BJ (cell line): ENCODE measurements around the gene TTI1. TPM values are rescaled to one million over a fixed set of nuclear protein-coding genes. Genes with fewer than 3 reads are reported as not detected.

Source experiments
- CTCF ChIA-PET: fragments of 350-600 bp; formaldehyde crosslinking; extraction: SDS; loops from one replicate; lab custom pipeline; 2021; ENCODE audit warnings: antibody characterized with exemption, inconsistent platforms; lab: Yijun Ruan, JAX
- POLR2A ChIA-PET: fragments of 300-600 bp; sonication (Branson Sonifier 250); formaldehyde crosslinking; extraction: SDS; loops from one replicate; lab custom pipeline; 2021; ENCODE audit warnings: antibody characterized with exemption; lab: Charles Lee
- DNase-seq: peaks from one replicate; pipeline ENCODE4 v3.0.0-alpha.2; 2011; ENCODE audit warnings: low read depth
- H3K27me3 ChIP-seq: 2 replicates; pipeline ENCODE4 v1.6.0; 2011; ENCODE audit warnings: low read length; ENCODE audit not compliant: control insufficient read depth, insufficient read depth
- H3K36me3 ChIP-seq: 2 replicates; pipeline ENCODE4 v1.5.1; 2011; ENCODE audit warnings: low read length; ENCODE audit not compliant: control insufficient read depth, insufficient read depth
- H3K4me3 ChIP-seq: 2 replicates; pipeline ENCODE4 v1.5.1; 2011; ENCODE audit warnings: low read depth, mild to moderate bottlenecking, control low read depth, low read length
- polyA plus RNA-seq: library from polyadenylated mRNA; depleted of rRNA; stranded (reverse); fragments of >200 nt; gene quantifications from 2 replicates; pipeline ENCODE4 v1.2.3, GENCODE V29; 2011
- TF ChIP-seq, protein P1 (sequence below): IDR thresholded peaks from 2 replicates; pipeline ENCODE4 v1.5.1; 2011; ENCODE audit warnings: low read depth, mild to moderate bottlenecking, control low read depth, inconsistent platforms, low read length, moderate library complexity; ENCODE audit not compliant: insufficient read depth

TTI1 gene
- polyA plus RNA-seq, 1 experiment: 12.7 TPM

- CTCF ChIA-PET: interaction anchor here (0.6 to 0.9 kb wide), 2 partner anchors 223 to 438 kb away, joined by 3 to 4 read pairs; no protein-coding TSS in a partner anchor
- Histone ChIP-seq H3K36me3 (peaks cover 10% of the 10 kb centered on the region), H3K27me3 (no peaks in the 10 kb centered on the region), H3K4me3 (no peak overlapping the region)
- DNase-seq: no peak
- TF ChIP-seq, protein P1, sequence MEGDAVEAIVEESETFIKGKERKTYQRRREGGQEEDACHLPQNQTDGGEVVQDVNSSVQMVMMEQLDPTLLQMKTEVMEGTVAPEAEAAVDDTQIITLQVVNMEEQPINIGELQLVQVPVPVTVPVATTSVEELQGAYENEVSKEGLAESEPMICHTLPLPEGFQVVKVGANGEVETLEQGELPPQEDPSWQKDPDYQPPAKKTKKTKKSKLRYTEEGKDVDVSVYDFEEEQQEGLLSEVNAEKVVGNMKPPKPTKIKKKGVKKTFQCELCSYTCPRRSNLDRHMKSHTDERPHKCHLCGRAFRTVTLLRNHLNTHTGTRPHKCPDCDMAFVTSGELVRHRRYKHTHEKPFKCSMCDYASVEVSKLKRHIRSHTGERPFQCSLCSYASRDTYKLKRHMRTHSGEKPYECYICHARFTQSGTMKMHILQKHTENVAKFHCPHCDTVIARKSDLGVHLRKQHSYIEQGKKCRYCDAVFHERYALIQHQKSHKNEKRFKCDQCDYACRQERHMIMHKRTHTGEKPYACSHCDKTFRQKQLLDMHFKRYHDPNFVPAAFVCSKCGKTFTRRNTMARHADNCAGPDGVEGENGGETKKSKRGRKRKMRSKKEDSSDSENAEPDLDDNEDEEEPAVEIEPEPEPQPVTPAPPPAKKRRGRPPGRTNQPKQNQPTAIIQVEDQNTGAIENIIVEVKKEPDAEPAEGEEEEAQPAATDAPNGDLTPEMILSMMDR: no peak
- POLR2A ChIA-PET: no interaction called here
Measured at GRCh38 chr20:38001981-38002380, 31.3 kb downstream of the TTI1 start.

DNA sequence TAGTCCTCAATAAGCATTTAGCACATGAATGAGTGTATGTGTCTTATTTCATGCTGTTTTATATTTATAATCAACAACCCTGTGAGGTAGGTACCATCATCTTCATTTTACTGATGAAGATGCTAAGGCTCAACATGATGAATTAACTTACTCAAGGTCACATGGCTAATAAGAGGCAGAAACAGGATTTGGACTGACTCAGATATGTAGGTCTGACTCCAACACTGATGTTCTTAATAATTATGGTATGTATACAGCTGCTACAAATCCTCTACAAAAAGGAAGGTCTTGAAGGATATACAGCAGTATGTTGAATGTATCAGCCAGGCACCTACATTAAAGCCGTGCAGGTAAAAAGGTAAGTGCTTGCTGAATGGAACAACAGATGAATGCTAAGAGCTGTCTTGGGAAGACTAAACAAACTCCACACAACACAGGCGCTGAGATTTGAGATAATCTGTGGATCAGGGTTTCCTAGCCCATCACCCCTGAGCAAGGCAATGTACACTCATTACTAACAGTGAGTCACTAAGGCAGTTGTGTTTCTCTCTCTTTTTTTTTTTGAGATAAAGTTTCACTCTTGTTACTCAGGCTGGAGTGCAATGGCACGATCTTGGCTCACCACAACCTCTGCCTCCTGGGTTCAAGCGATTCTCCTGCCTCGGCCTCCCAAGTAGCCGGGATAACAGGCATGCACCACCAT is 31.9 kb downstream of the TTI1 start:
- Histone ChIP-seq H3K36me3 (peaks cover 14% of the 10 kb centered on the region), H3K4me3 (no peak overlapping the region), H3K27me3 (no peaks in the 10 kb centered on the region)
- POLR2A ChIA-PET: interaction anchor here (0.5 kb wide), 1 partner anchor 822 kb away, joined by 4 read pairs; the partner anchor contains the start of gene RPN2
- no peak for DNase-seq
- CTCF ChIA-PET: interaction anchor here (0.6 to 4.5 kb wide), 2 partner anchors 224 to 437 kb away, joined by 3 to 20 read pairs; no protein-coding TSS in a partner anchor
- TF ChIP-seq, protein P1: no peak

GRCh38 chr20:38000293-38000692 is 33.0 kb downstream of the TTI1 start:
- Histone ChIP-seq H3K27me3 (no peaks in the 10 kb centered on the region), H3K36me3 (peaks cover 19% of the 10 kb centered on the region), H3K4me3 (no peak overlapping the region)
- TF ChIP-seq, protein P1: no peak
- POLR2A ChIA-PET: no interaction called here
- DNase-seq: no peak
- CTCF ChIA-PET: interaction anchor here (4.5 kb wide), 1 partner anchor 436 kb away, joined by 20 read pairs; no protein-coding TSS in a partner anchor

DNA sequence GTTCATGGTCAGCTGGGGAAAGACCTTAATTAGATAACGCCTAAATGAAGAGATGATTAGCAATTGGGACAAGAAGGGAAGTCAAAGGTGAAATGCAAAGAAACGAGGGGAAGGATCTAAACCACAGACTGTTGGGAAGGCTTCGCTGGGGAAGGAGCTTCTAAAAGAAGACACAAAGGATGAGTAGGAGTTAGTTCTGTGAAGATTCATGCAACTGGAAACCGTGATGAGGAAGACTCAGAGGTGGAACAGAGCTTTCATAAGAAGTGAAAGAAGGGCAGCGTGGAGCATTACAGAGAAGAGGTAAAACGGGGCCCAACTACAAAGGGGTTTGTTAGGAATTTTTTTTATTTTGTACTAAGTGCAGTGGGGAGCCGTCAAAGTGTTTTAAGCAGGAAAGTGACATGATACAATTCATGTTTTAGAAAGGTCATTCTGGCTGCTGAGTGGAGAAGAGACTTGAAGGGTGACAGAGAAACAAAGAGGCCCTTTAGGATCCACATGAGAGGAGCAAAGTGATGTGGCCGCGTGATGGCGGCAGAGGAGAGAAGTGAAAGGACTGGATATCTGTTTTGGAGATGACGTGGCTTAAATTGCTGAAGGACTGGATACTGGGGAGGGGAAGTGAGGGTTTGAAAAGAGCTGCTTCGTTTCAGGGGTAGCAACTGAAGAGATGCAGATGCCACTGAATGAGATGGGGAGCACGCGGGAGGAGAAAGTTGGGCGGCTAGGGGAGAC is 33.6 kb downstream of the TTI1 start:
- H3K36me3 ChIP-seq: peaks cover 19% of the 10 kb centered on the region
- ChIA-PET CTCF (interaction anchor here (1.3 to 4.5 kb wide), 2 partner anchors 13 to 435 kb away, joined by 3 to 20 read pairs; no protein-coding TSS in a partner anchor), POLR2A (no interaction called here)
- no peak for DNase-seq
- no peak overlapping the region for H3K4me3 ChIP-seq
- TF ChIP-seq, protein P1: no peak
- no peaks in the 10 kb centered on the region for H3K27me3 ChIP-seq

GRCh38 chr20:37997516-37997915 is 35.7 kb downstream of the TTI1 start:
- Histone ChIP-seq H3K27me3 (no peaks in the 10 kb centered on the region), H3K36me3 (peaks cover 19% of the 10 kb centered on the region), H3K4me3 (no peak overlapping the region)
- POLR2A ChIA-PET: no interaction called here
- TF ChIP-seq, protein P1: no peak
- no peak for DNase-seq
- CTCF ChIA-PET: interaction anchor here (1.2 to 4.5 kb wide), 4 partner anchors 8 to 433 kb away, joined by 3 to 20 read pairs (median 4); no protein-coding TSS in a partner anchor
